Effector memory CD8-positive, alpha-beta T cell (primary cell): ENCODE measurements around the gene GJB5.

Experiments used
- ATAC-seq: fragments of 150-1000 bp; cut with Tn5 transposase; replicated peaks from 2 replicates; pipeline ENCODE4 v1.10.0; 2021; ENCODE audit warnings: mild to moderate bottlenecking, moderate library complexity
- DNase-seq, 3 experiments: peaks; one replicate each; pipeline ENCODE4 v3.0.0; 2021
- H3K27ac Mint-ChIP-seq, 2 donors: one replicate each; pipeline ENCODE4 v1.8.0; 2022; ENCODE audit warnings: mild to moderate bottlenecking in 2 of 2, mixed read lengths in 2 of 2, moderate library complexity in 2 of 2
- H3K27me3 Mint-ChIP-seq, 2 donors: one replicate each; pipeline ENCODE4 v1.8.0; 2022; ENCODE audit warnings: mixed read lengths in 2 of 2
- H3K36me3 Mint-ChIP-seq: one replicate; pipeline ENCODE4 v1.8.0; 2022; ENCODE audit warnings: mild to moderate bottlenecking, moderate library complexity, mixed read lengths; ENCODE audit not compliant: insufficient read depth
- H3K4me1 Mint-ChIP-seq, 2 donors: one replicate each; pipeline ENCODE4 v1.8.0; 2022; ENCODE audit warnings: low read depth in 2 of 2, mixed read lengths in 2 of 2
- H3K4me3 Mint-ChIP-seq, 2 donors: one replicate each; pipeline ENCODE4 v1.8.0; 2022; ENCODE audit warnings: mild to moderate bottlenecking in 2 of 2, mixed read lengths in 2 of 2, moderate library complexity in 2 of 2
- H3K9me3 Mint-ChIP-seq, 2 donors: one replicate each; pipeline ENCODE4 v1.8.0; 2022; ENCODE audit warnings: mixed read lengths in 2 of 2

GJB5 gene

GRCh38 chr1:34785231-34785874 lies 30.5 kb downstream of the GJB5 start:
- ATAC-seq (no peak), DNase-seq (no peak)
- Mint-ChIP-seq H3K36me3 (no peaks in the 10 kb centered on the region), H3K27me3 (peaks cover 51 to 86% of the 10 kb centered on the region in 2 donors), H3K9me3 (no peaks in the 10 kb centered on the region), H3K4me1 (peaks cover 0 to 6% of the 10 kb centered on the region in 2 donors), H3K4me3 (no peak overlapping the region), H3K27ac (no peak overlapping the region)

GRCh38 chr1:34785875-34786470 lies 31.1 kb downstream of the GJB5 start:
- DNase-seq (no peak), ATAC-seq (no peak)
- Mint-ChIP-seq H3K4me1 (peaks cover 0 to 6% of the 10 kb centered on the region in 2 donors), H3K4me3 (no peak overlapping the region), H3K9me3 (no peaks in the 10 kb centered on the region), H3K36me3 (no peaks in the 10 kb centered on the region), H3K27ac (no peak overlapping the region), H3K27me3 (peaks cover 51 to 89% of the 10 kb centered on the region in 2 donors)

GRCh38 chr1:34786521-34787325 lies 31.9 kb downstream of the GJB5 start:
- Mint-ChIP-seq H3K9me3 (no peaks in the 10 kb centered on the region), H3K27me3 (peaks cover 57 to 95% of the 10 kb centered on the region in 2 donors), H3K27ac (no peak overlapping the region), H3K4me3 (no peak overlapping the region), H3K36me3 (no peaks in the 10 kb centered on the region), H3K4me1 (peaks cover 0 to 6% of the 10 kb centered on the region in 2 donors)
- ATAC-seq (peak; percentile 87), DNase-seq (peak; percentile 47 to 51 (median 50))

- Mint-ChIP-seq H3K27ac (no peak overlapping the region), H3K9me3 (no peaks in the 10 kb centered on the region), H3K4me1 (peaks cover 4 to 9% of the 10 kb centered on the region in 2 donors), H3K27me3 (peaks cover 57 to 95% of the 10 kb centered on the region in 2 donors), H3K4me3 (no peak overlapping the region), H3K36me3 (no peaks in the 10 kb centered on the region)
- ATAC-seq (no peak), DNase-seq (no peak)
These were observed 32.9 kb downstream of the GJB5 start for GRCh38 chr1:34787461-34788420.

- no peak overlapping the region for H3K27ac Mint-ChIP-seq
- no peaks in the 10 kb centered on the region for H3K36me3 Mint-ChIP-seq
- peaks cover 44 to 88% of the 10 kb centered on the region in 2 donors for H3K27me3 Mint-ChIP-seq
- H3K9me3 Mint-ChIP-seq: no peaks in the 10 kb centered on the region
- DNase-seq: no peak
- peaks cover 4 to 11% of the 10 kb centered on the region in 2 donors for H3K4me1 Mint-ChIP-seq
- H3K4me3 Mint-ChIP-seq: no peak overlapping the region
- ATAC-seq: no peak
These were observed 36.1 kb downstream of the GJB5 start for GRCh38 chr1:34790985-34791384.

- H3K4me3 Mint-ChIP-seq: peak overlapping the region; percentile 42 to 55
- DNase-seq (no peak), ATAC-seq (no peak)
- H3K27ac Mint-ChIP-seq: no peak overlapping the region
- no peaks in the 10 kb centered on the region for H3K36me3 Mint-ChIP-seq
- H3K27me3 Mint-ChIP-seq: peaks cover 44 to 85% of the 10 kb centered on the region in 2 donors
- H3K4me1 Mint-ChIP-seq: peaks cover 4 to 5% of the 10 kb centered on the region in 2 donors
- no peaks in the 10 kb centered on the region for H3K9me3 Mint-ChIP-seq
These were observed 37.6 kb downstream of the GJB5 start for GRCh38 chr1:34792424-34792823.

- Mint-ChIP-seq H3K27ac (no peak within 1 kb of the TSS), H3K9me3 (no peaks in the 10 kb centered on the region), H3K4me3 (peak within 1 kb of the TSS; percentile 42 to 55), H3K4me1 (peaks cover 4 to 5% of the 10 kb centered on the region in 2 donors), H3K27me3 (peaks cover 41 to 79% of the 10 kb centered on the region in 2 donors), H3K36me3 (no peaks in the 10 kb centered on the region)
- DNase-seq (no peak), ATAC-seq (no peak)
These were observed 38.3 kb downstream of the GJB5 start, which contains the start of gene GJA4 for GRCh38 chr1:34792868-34793727. TSS of gene GJA4 (plus strand) at chr1:34792999. CDS start at chr1:34794214, 1,215 bp downstream.

- Mint-ChIP-seq H3K36me3 (peaks cover under 1% of the 10 kb centered on the region), H3K4me1 (peaks cover 4 to 5% of the 10 kb centered on the region in 2 donors), H3K27ac (no peak overlapping the region), H3K9me3 (no peaks in the 10 kb centered on the region), H3K4me3 (no peak overlapping the region), H3K27me3 (peaks cover 32 to 69% of the 10 kb centered on the region in 2 donors)
- DNase-seq (no peak), ATAC-seq (no peak)
These were observed 39.3 kb downstream of the GJB5 start for GRCh38 chr1:34794001-34794789.

GRCh38 chr1:34794790-34795180 lies 39.9 kb downstream of the GJB5 start:
- Mint-ChIP-seq H3K9me3 (no peaks in the 10 kb centered on the region), H3K4me1 (peaks cover 4 to 5% of the 10 kb centered on the region in 2 donors), H3K27ac (no peak overlapping the region), H3K4me3 (no peak overlapping the region), H3K27me3 (peaks cover 28 to 63% of the 10 kb centered on the region in 2 donors), H3K36me3 (peaks cover 4% of the 10 kb centered on the region)
- DNase-seq: no peak
- ATAC-seq: no peak

GRCh38 chr1:34795916-34796315 lies 41.1 kb downstream of the GJB5 start:
- Mint-ChIP-seq H3K27ac (no peak overlapping the region), H3K4me1 (peaks cover 4 to 5% of the 10 kb centered on the region in 2 donors), H3K36me3 (peaks cover 4% of the 10 kb centered on the region), H3K9me3 (no peaks in the 10 kb centered on the region), H3K27me3 (peaks cover 28 to 52% of the 10 kb centered on the region in 2 donors), H3K4me3 (no peak overlapping the region)
- ATAC-seq (no peak), DNase-seq (no peak)

GRCh38 chr1:34796990-34797389 lies 42.1 kb downstream of the GJB5 start:
- peaks cover 20 to 41% of the 10 kb centered on the region in 2 donors for H3K27me3 Mint-ChIP-seq

More at GRCh38 chr1:34796990-34797389, 42.1 kb downstream of the GJB5 start:
- H3K4me3 Mint-ChIP-seq: no peak overlapping the region
- no peaks in the 10 kb centered on the region for H3K9me3 Mint-ChIP-seq
- H3K36me3 Mint-ChIP-seq: peaks cover 4% of the 10 kb centered on the region
- DNase-seq (no peak), ATAC-seq (no peak)
- no peak overlapping the region for H3K27ac Mint-ChIP-seq
- peaks cover 4 to 5% of the 10 kb centered on the region in 2 donors for H3K4me1 Mint-ChIP-seq
